ENCODE data around the gene FADS1.

DNA sequence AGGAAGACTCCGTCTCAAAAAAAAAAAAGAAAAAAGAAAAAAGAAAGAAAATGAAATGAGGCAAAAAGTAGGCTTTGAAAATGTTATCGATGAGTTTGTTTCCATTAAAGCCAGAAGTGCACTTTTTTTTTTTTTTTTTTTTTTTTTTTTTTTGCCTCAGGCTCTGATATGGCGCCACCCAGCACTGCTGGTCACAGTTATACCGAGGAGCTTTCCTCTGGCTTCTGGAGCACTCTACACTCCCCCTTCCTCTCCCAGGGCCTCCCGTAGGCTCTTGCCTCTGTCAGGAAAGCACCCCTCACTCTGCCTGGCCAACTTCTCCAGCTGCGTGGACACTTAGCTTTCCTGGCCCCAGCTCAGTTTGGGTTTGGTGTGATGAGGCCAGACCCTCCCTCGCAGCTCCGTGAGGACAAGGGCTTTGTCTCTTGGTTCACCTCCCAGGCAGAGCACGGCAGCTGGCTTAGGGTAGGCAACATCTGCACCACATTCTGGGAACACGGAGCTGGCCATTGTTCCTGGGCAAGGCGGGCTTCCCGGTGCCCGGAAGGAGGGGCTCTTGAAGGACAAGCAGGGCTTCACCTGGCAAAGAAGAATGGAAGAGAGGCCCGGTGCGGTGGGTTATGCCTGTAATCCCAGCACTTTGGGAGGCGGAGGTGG is 28.2 kb upstream of the FADS1 start:
- TF ChIP-seq POLR2AphosphoS5 (IDR thresholded peaks at IDR 0.05): no peak
- TF ChIP-seq, protein P1, sequence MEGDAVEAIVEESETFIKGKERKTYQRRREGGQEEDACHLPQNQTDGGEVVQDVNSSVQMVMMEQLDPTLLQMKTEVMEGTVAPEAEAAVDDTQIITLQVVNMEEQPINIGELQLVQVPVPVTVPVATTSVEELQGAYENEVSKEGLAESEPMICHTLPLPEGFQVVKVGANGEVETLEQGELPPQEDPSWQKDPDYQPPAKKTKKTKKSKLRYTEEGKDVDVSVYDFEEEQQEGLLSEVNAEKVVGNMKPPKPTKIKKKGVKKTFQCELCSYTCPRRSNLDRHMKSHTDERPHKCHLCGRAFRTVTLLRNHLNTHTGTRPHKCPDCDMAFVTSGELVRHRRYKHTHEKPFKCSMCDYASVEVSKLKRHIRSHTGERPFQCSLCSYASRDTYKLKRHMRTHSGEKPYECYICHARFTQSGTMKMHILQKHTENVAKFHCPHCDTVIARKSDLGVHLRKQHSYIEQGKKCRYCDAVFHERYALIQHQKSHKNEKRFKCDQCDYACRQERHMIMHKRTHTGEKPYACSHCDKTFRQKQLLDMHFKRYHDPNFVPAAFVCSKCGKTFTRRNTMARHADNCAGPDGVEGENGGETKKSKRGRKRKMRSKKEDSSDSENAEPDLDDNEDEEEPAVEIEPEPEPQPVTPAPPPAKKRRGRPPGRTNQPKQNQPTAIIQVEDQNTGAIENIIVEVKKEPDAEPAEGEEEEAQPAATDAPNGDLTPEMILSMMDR (IDR thresholded peaks at IDR 0.05): no peak
- TF ChIP-seq EP300 (IDR thresholded peaks at IDR 0.05): no peak
- no peak for TF ChIP-seq POLR2A (IDR thresholded peaks at IDR 0.05)
